GM21526 (cell line): ENCODE data around the gene SZT2.
"Not testable (repeated sequence)": the region's sequence is repeated elsewhere in the genome, so short reads cannot be mapped to it uniquely, and the experiment has no call there.

Source experiments
- ATAC-seq: cut with Tn5 transposase; IDR thresholded peaks from one replicate; pipeline ENCODE4 v1.9.1; 2021; ENCODE audit warnings: moderate library complexity; ENCODE audit not compliant: unreplicated experiment, low FRiP score

The SZT2 gene

GRCh38 chr1:43360616-43361015 lies 29.1 kb upstream of the SZT2 start:
- no peak for ATAC-seq

GRCh38 chr1:43363283-43363934 lies 26.3 kb upstream of the SZT2 start:
- ATAC-seq, result no peak

GRCh38 chr1:43363935-43364525 lies 25.7 kb upstream of the SZT2 start:
- ATAC-seq, result no peak

GRCh38 chr1:43365678-43366077 lies 24.0 kb upstream of the SZT2 start:
- ATAC-seq, result no peak

GRCh38 chr1:43366179-43366578 lies 23.5 kb upstream of the SZT2 start:
- ATAC-seq, result no peak

- ATAC-seq, result no peak
These were observed 23.1 kb upstream of the SZT2 start for GRCh38 chr1:43366601-43367025.

- ATAC-seq, result peak; percentile 30
These were observed 22.4 kb upstream of the SZT2 start for GRCh38 chr1:43367026-43367903.

GRCh38 chr1:43367904-43368645 lies 21.6 kb upstream of the SZT2 start, which contains the start of gene ELOVL1:
ELOVL1 (minus strand) TSS chr1:43368011; CDS start chr1:43365609, 2,402 bp downstream.
- ATAC-seq, result peak; percentile 61

GRCh38 chr1:43368646-43369020 lies 21.1 kb upstream of the SZT2 start:
- ATAC-seq, result no peak

- not testable (repeated sequence) for ATAC-seq
These were observed 19.9 kb upstream of the SZT2 start for GRCh38 chr1:43369779-43370178.

GRCh38 chr1:43370564-43370963 lies 19.1 kb upstream of the SZT2 start:
- ATAC-seq, result no peak

- ATAC-seq, result no peak
These were observed 17.5 kb upstream of the SZT2 start for GRCh38 chr1:43372172-43372571.

GRCh38 chr1:43373066-43373940 lies 16.4 kb upstream of the SZT2 start:
- ATAC-seq, result no peak

GRCh38 chr1:43376723-43377235 lies 12.9 kb upstream of the SZT2 start:
- ATAC-seq, result no peak

GRCh38 chr1:43377831-43378230 lies 11.9 kb upstream of the SZT2 start:
- ATAC-seq, result no peak

- no peak for ATAC-seq
These were observed 10.2 kb upstream of the SZT2 start for GRCh38 chr1:43379476-43379875.

GRCh38 chr1:43381612-43382011 lies 8.1 kb upstream of the SZT2 start:
- no peak for ATAC-seq

- ATAC-seq, result no peak
These were observed 7.5 kb upstream of the SZT2 start for GRCh38 chr1:43382027-43382779.

- no peak for ATAC-seq
These were observed 6.2 kb upstream of the SZT2 start for GRCh38 chr1:43383449-43383848.
